Prostate gland (tissue), 2 donors: ENCODE data around the gene YARS2. TPM values are rescaled to one million over a fixed set of nuclear protein-coding genes. Genes with fewer than 3 reads are reported as not detected.

Experiments used
- DNase-seq: peaks from one replicate; pipeline ENCODE4 v3.0.0-alpha.2; 2019; ENCODE audit warnings: low spot score
- H3K27ac ChIP-seq, 2 donors: fragments of 200-600 bp; sonication (generic); 2 replicates each; pipeline ENCODE4 v1.5.1; 2017 to 2019
- H3K27me3 ChIP-seq: fragments of 200-600 bp; sonication (generic); replicated peaks from 2 replicates; pipeline ENCODE4 v1.5.1; 2019; ENCODE audit not compliant: insufficient read depth
- H3K36me3 ChIP-seq, 2 donors: fragments of 200-600 bp; sonication (generic); 1 replicate in 1 of 2; 2 replicates in 1 of 2; pipeline versions ENCODE4 v1.5.1 to v1.8.1; 2017 to 2019
- H3K4me1 ChIP-seq: fragments of 200-600 bp; sonication (generic); replicated peaks from 2 replicates; pipeline ENCODE4 v1.5.1; 2019
- H3K4me3 ChIP-seq, 2 donors: fragments of 200-600 bp; sonication (generic); 2 replicates each; pipeline ENCODE4 v1.5.1; 2017 to 2019
- H3K9me3 ChIP-seq: fragments of 200-600 bp; sonication (generic); 2 replicates; pipeline ENCODE4 v1.5.1; 2017
- CTCF ChIP-seq, 4 experiments: fragments of 200-600 bp in 2 of 4; fragments of 450-650 bp in 2 of 4; sonication (generic) in 2 of 4; IDR thresholded peaks; 1 replicate in 3 of 4; 2 replicates in 1 of 4; pipeline ENCODE4 v1.5.1; 2016 to 2019; ENCODE audit warnings: antibody characterized with exemption in 4 of 4, mild to moderate bottlenecking in 2 of 4, moderate library complexity in 2 of 4
- POLR2A ChIP-seq: fragments of 450-650 bp; IDR thresholded peaks from one replicate; pipeline ENCODE4 v1.6.1; 2016; ENCODE audit warnings: antibody characterized with exemption, mild to moderate bottlenecking
- POLR2AphosphoS5 ChIP-seq: sonication (generic); formaldehyde crosslinking; IDR thresholded peaks from one replicate; pipeline ENCODE4 v1.6.1; 2017; ENCODE audit warnings: antibody characterized with exemption
- WGBS: methylation state at CpG from one replicate; pipeline ENCODE4 v1.1.5; 2018; 5-methylcytosine and 5-hydroxymethylcytosine counted together
- intact Hi-C: fragments of 100-400 bp; cut with DNase I; formaldehyde crosslinking; loops from one replicate; pipeline ENCODE4 v1.14.2; 2022
- total RNA-seq, 2 donors: library from RNA; depleted of rRNA; stranded (reverse); fragments of >200 nt; gene quantifications; one replicate each; pipeline ENCODE4 v1.1.0, GENCODE V29; 2016

YARS2 gene
- total RNA-seq: 10 to 100 TPM; 19.2 to 26.2 TPM

GRCh38 chr12:32755654-32756475 is at the start of gene YARS2:
Gene YARS2 (minus strand): TSS chr12:32755897. CDS start chr12:32755874, 23 bp downstream.
- intact Hi-C loops: loop anchor here (2.0 to 5.0 kb wide), 3 partner anchors 163 to 1461 kb away; partner anchors contain the start of gene ALG10
- TF ChIP-seq POLR2A: peak; percentile 65
- TF ChIP-seq POLR2AphosphoS5: peak; percentile 94
- peak; percentile 52 to 91 (median 83) for TF ChIP-seq CTCF (IDR thresholded peaks at IDR 0.05)
- no peaks in the 10 kb centered on the region for H3K27me3 ChIP-seq

GRCh38 chr12:32804301-32804700 is 48.6 kb upstream of the YARS2 start:
- Histone ChIP-seq H3K27me3 (no peaks in the 10 kb centered on the region), H3K4me1 (no peaks in the 10 kb centered on the region), H3K36me3 (no peaks in the 10 kb centered on the region), H3K9me3 (no peaks in the 10 kb centered on the region), H3K4me3 (no peak overlapping the region), H3K27ac (no peak overlapping the region)
- DNase-seq: no peak
- WGBS: 89% methylated on average over 3 of the region's 3 CpGs
- TF ChIP-seq CTCF (IDR thresholded peaks at IDR 0.05) (no peak), POLR2AphosphoS5 (no peak)
- intact Hi-C loops: no loop called here

More at GRCh38 chr12:32755654-32756475, at the start of gene YARS2:
- Histone ChIP-seq H3K9me3 (no peaks in the 10 kb centered on the region), H3K36me3 (no peaks in the 10 kb centered on the region), H3K4me1 (peaks cover 6% of the 10 kb centered on the region), H3K4me3 (peak within 1 kb of the TSS; percentile 87 to 88), H3K27ac (peak within 1 kb of the TSS; percentile 91 to 92)
- WGBS: under 1% methylated on average over 39 of the region's 39 CpGs
- peak; percentile 96 for DNase-seq

DNA sequence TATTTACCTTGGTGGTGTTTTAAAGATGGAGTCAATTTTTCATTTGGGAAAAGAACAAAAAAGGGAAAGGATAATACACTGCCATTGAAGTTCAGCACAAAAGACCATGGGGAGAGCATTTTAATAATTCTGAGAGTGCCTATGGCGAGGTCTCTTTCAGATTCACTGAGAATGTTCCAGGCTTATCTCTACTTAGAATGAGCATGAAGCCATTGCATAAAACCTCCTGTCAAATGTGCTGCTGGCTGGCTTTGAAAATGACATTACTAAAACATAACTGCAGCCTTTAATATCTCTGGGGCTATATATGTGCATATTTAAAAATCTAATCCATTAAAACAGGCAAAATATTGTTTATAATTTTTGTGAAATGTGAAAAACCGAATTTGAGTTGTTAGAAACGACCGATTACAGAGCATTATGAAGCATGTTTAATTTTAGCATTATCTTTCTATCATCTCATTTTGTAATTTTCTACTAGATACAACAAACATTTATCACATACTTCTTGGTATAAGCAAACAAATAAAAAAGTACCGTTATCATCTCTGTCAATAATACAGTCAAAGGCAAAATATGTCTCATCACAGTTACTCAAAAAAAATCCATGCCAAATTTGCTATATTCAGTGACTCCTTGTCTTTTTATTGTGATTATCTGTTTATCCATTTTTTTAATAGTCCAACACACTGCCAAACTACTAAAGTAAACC is 45.7 kb upstream of the YARS2 start:
- Histone ChIP-seq H3K27ac (no peak overlapping the region), H3K4me3 (no peak overlapping the region), H3K36me3 (no peaks in the 10 kb centered on the region), H3K4me1 (no peaks in the 10 kb centered on the region), H3K9me3 (no peaks in the 10 kb centered on the region), H3K27me3 (no peaks in the 10 kb centered on the region)
- intact Hi-C loops: no loop called here
- no peak for TF ChIP-seq CTCF (IDR thresholded peaks at IDR 0.05)
- TF ChIP-seq POLR2AphosphoS5: no peak
- TF ChIP-seq POLR2A: no peak
- DNase-seq: no peak
- WGBS: 58% methylated on average over 5 of the region's 5 CpGs

DNA sequence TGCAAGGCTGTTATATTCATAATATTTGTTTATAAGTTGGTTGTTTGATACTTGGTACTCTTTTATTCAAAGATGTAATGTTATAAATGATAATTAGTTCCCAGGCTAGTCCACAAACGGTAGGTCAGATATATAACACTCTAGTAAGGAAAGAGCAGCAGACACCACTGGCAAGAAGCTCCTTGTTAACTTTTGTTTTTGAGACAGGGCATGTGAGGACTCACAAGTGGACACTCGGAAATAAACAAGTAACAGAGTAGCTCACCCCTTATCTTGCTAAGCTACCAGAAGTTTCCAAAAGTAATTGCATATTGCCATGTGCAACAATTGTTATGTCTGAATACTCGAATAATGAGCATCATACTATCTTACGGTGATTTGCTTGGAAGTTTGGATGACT is 38.6 kb upstream of the YARS2 start:
- H3K4me1 ChIP-seq: no peaks in the 10 kb centered on the region
- H3K9me3 ChIP-seq: no peaks in the 10 kb centered on the region
- WGBS: 61% methylated on average over 4 of the region's 4 CpGs
- intact Hi-C loops: no loop called here
- H3K36me3 ChIP-seq: no peaks in the 10 kb centered on the region
- no peak overlapping the region for H3K27ac ChIP-seq
- no peaks in the 10 kb centered on the region for H3K27me3 ChIP-seq
- H3K4me3 ChIP-seq: no peak overlapping the region
- no peak for DNase-seq
- no peak for TF ChIP-seq POLR2AphosphoS5

GRCh38 chr12:32789916-32790315 is 34.2 kb upstream of the YARS2 start:
- Histone ChIP-seq H3K4me3 (no peak overlapping the region), H3K27me3 (no peaks in the 10 kb centered on the region), H3K27ac (no peak overlapping the region), H3K4me1 (no peaks in the 10 kb centered on the region), H3K36me3 (no peaks in the 10 kb centered on the region), H3K9me3 (no peaks in the 10 kb centered on the region)
- DNase-seq: no peak
- WGBS: 25% methylated on average over 2 of the region's 2 CpGs
- TF ChIP-seq POLR2AphosphoS5: no peak
- no peak for TF ChIP-seq CTCF (IDR thresholded peaks at IDR 0.05)
- no peak for TF ChIP-seq POLR2A
- intact Hi-C loops: no loop called here
